NAMALWA (cell line): ENCODE measurements around the gene STK32A.
"Not testable (repeated sequence)": the region's sequence is repeated elsewhere in the genome, so short reads cannot be mapped to it uniquely, and the experiment has no call there.

Experiments used
- DNase-seq: peaks from one replicate; pipeline ENCODE4 v3.0.0-alpha.2; 2015; ENCODE audit warnings: low spot score

STK32A gene

GRCh38 chr5:147346006-147346561 is 111.3 kb downstream of the STK32A start:
- DNase-seq = no peak

GRCh38 chr5:147348046-147348445 is 113.2 kb downstream of the STK32A start:
- no peak for DNase-seq

- DNase-seq = no peak
Measured at GRCh38 chr5:147348451-147348850, 113.6 kb downstream of the STK32A start.

- no peak for DNase-seq
Measured at GRCh38 chr5:147349241-147349640, 114.4 kb downstream of the STK32A start.

GRCh38 chr5:147359101-147359500 is 124.3 kb downstream of the STK32A start:
- DNase-seq = no peak

DNA sequence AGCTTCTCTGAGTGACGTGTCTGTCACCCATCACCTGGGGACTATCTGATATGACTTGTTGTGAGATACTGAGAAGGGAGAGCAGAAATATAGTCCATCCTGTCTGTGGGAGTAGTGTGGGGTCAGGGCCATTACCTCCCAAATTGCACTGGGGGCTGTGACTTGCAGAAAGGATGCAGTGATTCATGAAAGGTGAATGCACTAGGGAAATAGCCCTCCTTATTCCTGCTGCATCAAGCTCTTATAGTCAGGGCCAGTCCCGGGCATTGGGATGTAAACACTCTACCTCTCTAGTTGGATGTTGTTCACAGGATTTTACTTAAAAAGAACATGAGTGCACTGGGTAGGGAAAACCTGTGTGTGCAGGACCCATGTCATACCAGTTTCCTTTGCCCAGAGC is 124.8 kb downstream of the STK32A start:
- DNase-seq = no peak

GRCh38 chr5:147360816-147361215 is 126.0 kb downstream of the STK32A start:
- no peak for DNase-seq

- no peak for DNase-seq
Measured at GRCh38 chr5:147361441-147362175, 126.8 kb downstream of the STK32A start.

DNA sequence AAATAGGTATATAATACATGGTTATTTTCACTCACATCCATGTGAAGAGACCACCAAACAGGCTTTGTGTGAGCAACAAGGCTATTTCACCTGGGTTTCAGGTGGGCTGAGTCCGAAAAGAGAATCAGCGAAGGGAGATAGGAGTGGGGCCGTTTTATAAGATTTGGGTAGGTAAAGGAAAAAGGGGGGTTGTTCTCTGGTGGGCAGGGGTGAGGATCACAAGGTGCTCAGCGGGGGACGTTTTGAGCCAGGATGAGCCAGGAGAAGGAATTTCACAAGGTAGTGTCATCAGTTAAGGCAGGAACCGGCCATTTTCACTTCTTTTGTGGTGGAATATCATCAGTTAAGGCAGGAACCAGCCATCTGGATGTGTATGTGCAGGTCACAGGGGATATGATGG is 132.6 kb downstream of the STK32A start:
- DNase-seq = not testable (repeated sequence)

- DNase-seq = peak; percentile 16
Measured at GRCh38 chr5:147369742-147370374, 135.0 kb downstream of the STK32A start.

- DNase-seq = no peak
Measured at GRCh38 chr5:147371290-147371689, 136.5 kb downstream of the STK32A start.

GRCh38 chr5:147372191-147372590 is 137.4 kb downstream of the STK32A start:
- no peak for DNase-seq

DNA sequence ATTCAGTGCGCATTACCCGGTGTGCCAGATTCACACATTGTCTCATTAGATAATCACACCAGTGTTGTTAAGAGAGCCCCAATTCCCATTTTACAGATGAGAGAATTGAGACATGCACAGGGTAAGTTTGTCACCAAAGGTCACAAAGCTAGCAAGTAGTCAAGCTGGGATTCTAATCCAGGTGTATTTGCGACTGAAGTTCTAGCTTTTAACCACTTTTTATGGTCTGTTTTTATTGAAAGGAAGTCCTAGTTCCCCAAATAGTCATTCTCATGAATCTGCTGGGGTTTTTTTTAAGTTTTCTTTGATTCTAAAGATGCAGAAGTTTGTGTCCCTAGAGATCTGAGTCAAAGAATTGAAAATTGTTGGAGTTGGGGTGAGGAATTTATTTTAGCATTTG is 138.5 kb downstream of the STK32A start:
- DNase-seq = no peak

GRCh38 chr5:147375151-147375550 is 140.3 kb downstream of the STK32A start:
- DNase-seq = no peak

DNA sequence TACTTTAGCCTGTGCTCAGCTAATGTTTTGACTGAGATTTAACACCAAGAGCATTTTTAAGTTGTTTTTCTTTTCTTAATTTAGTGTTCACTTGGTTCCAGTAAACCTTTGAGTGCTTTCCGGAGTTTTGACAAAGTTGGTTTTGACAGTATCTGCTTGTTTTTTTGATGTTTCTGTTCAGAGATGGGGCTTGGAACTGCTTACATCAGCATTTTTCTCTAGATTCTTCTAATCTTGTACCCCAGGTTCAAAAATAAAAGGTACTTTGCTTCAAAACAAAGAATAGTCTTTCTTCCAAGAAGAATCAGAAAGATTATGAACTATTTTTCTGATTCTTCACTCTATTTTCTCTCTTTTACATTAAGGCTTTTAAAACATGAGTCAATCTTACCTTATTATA is 142.9 kb downstream of the STK32A start:
- no peak for DNase-seq

GRCh38 chr5:147381555-147381954 is 146.7 kb downstream of the STK32A start:
- no peak for DNase-seq

GRCh38 chr5:147382776-147383175 is 147.9 kb downstream of the STK32A start:
- DNase-seq = no peak

GRCh38 chr5:147384346-147385193 is 149.7 kb downstream of the STK32A start:
- no peak for DNase-seq

DNA sequence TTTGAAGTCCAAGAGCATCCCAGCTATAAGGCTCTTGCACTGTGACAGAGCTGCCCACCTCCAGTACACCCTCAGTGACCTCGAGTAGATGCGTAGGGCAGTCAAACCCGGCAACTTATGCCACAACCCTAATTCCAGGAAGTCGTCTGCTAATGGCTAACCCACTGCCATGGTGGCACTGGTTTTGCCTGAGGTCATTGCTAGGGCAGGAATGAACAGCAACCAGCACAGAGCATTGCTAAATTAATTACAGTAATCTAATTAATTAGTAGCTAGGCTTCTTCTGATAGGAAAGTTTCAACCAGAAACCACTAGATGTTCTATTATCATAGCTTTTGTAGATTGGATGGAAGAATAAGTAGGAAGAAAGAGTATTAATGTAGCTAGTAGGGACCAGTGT is 152.3 kb downstream of the STK32A start:
- DNase-seq = no peak

DNA sequence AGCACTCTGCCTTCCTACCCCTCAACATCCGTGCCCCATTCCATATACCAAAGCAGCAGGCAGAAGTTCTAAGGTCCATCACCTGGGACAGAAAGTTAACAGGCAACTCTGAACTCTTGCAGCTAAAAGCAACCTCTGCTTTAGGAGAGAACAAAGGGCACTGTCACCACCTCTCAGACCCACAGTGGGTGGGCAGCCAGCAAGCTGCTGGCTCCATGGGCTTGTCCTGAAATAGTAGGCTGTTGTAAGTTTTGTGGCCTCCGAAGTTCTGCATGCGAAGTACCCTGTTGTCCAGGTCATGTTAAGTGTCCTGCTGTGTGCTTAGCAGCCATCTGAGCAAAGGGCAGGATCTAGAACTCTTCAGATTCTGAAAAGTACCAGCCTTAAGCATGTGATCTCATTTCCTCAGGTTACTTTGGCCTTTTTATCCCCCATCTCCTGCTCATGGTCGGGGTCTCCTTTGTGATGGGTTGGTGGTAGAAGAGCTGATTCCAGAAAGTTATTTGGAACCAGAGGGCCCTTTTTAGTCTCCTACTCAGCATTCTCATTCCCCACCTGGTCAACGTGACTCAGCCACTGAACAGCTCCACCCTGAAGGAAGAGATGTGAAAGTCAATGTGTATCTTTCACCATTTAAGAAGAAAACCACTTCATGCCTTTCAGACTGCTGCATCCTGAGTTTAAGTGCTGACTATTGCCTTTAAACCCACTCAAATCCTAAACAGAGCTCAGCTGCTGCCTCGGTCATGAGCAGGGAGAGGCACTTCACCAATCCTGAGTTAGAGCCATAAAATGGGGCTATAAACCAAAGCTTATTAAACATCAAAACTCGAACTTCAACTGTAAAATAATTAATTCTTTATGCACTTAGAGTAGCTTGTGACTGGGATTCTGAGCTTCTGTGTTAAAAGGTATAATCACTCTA is 153.6 kb downstream of the STK32A start:
- no peak for DNase-seq

GRCh38 chr5:147390654-147391225 is 155.9 kb downstream of the STK32A start:
- no peak for DNase-seq
